ENCODE results near the gene EXOC1. TPM values are rescaled to one million over a fixed set of nuclear protein-coding genes. Genes with fewer than 3 reads are reported as not detected.

Gene EXOC1
- total RNA-seq (2011; cell fraction: chromatin; rRNA removed; ENCODE audit: low replicate concordance): 14.5 and 61.2 TPM in 2 replicates
- 5.3 and 9.7 TPM in 2 replicates for total RNA-seq (2011; cell fraction: nucleolus; rRNA removed)
- 15.5 and 17.3 TPM in 2 replicates for total RNA-seq (2011; cell fraction: nucleoplasm; rRNA removed)
- 20.8 and 24.3 TPM in 2 replicates for total RNA-seq (2014; rRNA removed)
- 35.9 and 39.9 TPM in 2 replicates for total RNA-seq (2014; rRNA removed; fragmentation: Illumina TruSeq; extraction: Trizol)
- total RNA-seq (2015; rRNA removed; fragmentation: Illumina TruSeq; extraction: Trizol): 38.6 and 40.1 TPM in 2 replicates
- 26.2 TPM in 2 replicates for total RNA-seq (2021)
- 24.1 and 34.4 TPM in 2 replicates for polyA plus RNA-seq (2011; rRNA removed)
- polyA plus RNA-seq (2011; cell fraction: cytosol; rRNA removed): 6.3 and 12.1 TPM in 2 replicates
- 41.1 and 53.7 TPM in 2 replicates for polyA plus RNA-seq (2011; cell fraction: nucleus; rRNA removed)
- 23.4 and 30.5 TPM in 2 replicates for polyA plus RNA-seq (2012)
- 42.8 and 45.5 TPM in 2 replicates for polyA plus RNA-seq (2014; fragmentation: Illumina TruSeq; extraction: Trizol)
- 10 to 100 TPM; 16.0 to 19.5 TPM for polyA plus RNA-seq (2014; fragmentation: Nextera tagmentation; extraction: Ambion mirVana)
- polyA plus RNA-seq (2014; rRNA removed): 25.7 and 34.2 TPM in 2 replicates
- polyA minus RNA-seq (2011; rRNA and poly(A)+ RNA removed): 44.5 and 53.7 TPM in 2 replicates
- 10.1 and 12.6 TPM in 2 replicates for polyA minus RNA-seq (2011; cell fraction: cytosol; rRNA and poly(A)+ RNA removed)
- polyA minus RNA-seq (2011; cell fraction: nucleus; rRNA and poly(A)+ RNA removed): 20.9 and 37.4 TPM in 2 replicates
- Bru-seq, nascent RNA: percentile 77 among the genes with signal in this experiment
- percentile 86 among the genes with signal in this experiment for BruChase-seq, experiment 1, labeled RNA remaining after a 2-hour chase
- percentile 88 among the genes with signal in this experiment for BruChase-seq, experiment 2, labeled RNA remaining after a 6-hour chase
- long read RNA-seq, experiment 1, transcript EXOC1-203 (19 exons, 3,551 nt): minor isoform, 8 of 88 reads
- long read RNA-seq, experiment 1, transcript EXOC1-202 (18 exons, 3,248 nt): major isoform, 25 of 88 reads
- long read RNA-seq, experiment 1, transcript EXOC1-201 (19 exons, 3,357 nt): minor isoform, 5 of 88 reads
- long read RNA-seq, experiment 1, partial matches to known transcripts: 10 of 88 reads
- long read RNA-seq, experiment 1, other reads (novel, unspliced or antisense): 40 of 88 reads
- long read RNA-seq, experiment 2, partial matches to known transcripts: 9 of 28 reads
- long read RNA-seq, experiment 2, other reads (novel, unspliced or antisense): 11 of 28 reads
- long read RNA-seq, experiment 3, partial matches to known transcripts: 14 of 21 reads
- long read RNA-seq, experiment 3, other reads (novel, unspliced or antisense): 5 of 21 reads

DNA sequence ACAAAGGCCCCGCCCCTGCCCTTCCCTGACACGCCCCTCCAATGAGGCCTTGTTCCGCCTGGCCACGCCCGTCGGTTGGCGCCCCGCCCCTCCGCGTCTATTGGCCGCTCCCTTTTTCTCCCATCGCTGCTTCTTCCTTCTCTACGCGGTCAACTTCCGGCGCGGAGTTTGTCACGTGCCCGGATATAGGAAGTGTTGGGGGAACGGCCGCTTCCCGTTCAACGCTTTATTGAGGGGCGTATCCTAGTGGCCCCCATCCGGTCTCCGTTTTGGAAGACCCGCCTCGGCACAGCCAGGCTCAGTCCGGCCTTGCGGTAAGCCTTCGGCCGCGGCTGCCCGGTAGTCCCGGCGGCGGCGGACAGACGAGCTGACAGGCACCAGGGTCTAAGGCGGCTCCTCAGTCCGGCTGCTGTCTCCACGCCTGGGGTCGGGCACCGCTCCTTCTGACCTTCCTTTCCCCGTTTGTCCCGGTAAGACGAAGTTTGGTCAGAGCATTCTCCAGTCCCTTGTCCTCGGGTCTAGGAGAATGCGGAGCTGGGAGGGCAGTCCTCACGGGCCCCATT lies at the start of gene EXOC1:
Gene EXOC1 (plus strand): TSS at position 165 of the 563 bp plus-strand sequence. CDS start 4,676 bp downstream, outside the sequence.
- in situ Hi-C loops (cut with MboI) (loop anchor here (10.0 kb wide), 1 partner anchor 499 kb away; no protein-coding TSS in a partner anchor), intact Hi-C loops (cut with micrococcal nuclease) (no loop called here)
- ChIA-PET CTCF (ENCODE audit: low intra/inter-chr PET ratio) (no interaction called here), POLR2A (interaction anchor here (0.5 to 0.8 kb wide), 3 partner anchors 13 to 909 kb away, joined by 3 read pairs; no protein-coding TSS in a partner anchor)
- Histone ChIP-seq H3K9me1 (ENCODE audit: control insufficient read depth, insufficient read depth, low read length) (no peaks in the 10 kb centered on the region), H3K27me3 (ENCODE audit: control insufficient read depth in 2 of 2, insufficient read depth in 2 of 2, low read length in 2 of 2) (no peaks in the 10 kb centered on the region), H3K79me2 (ENCODE audit: control insufficient read depth, insufficient read depth, low read length) (peaks cover 29% of the 10 kb centered on the region), H3K4me2 (ENCODE audit: insufficient read depth, low read length) (peak within 1 kb of the TSS; percentile 96), H4K20me1 (replicated peaks; ENCODE audit: control insufficient read depth, insufficient read depth, low read length) (no peaks in the 10 kb centered on the region), H3K9ac (ENCODE audit: insufficient read depth in 1 of 2, low read depth in 2 of 2, low read length in 2 of 2) (peak within 1 kb of the TSS; percentile 93 to 96), H3K4me3 (peak within 1 kb of the TSS; percentile 97), H3K4me1 (replicated peaks in 1 of 2; ENCODE audit: control insufficient read depth in 2 of 2, insufficient read depth in 2 of 2, low read length in 2 of 2) (peaks cover 3 to 7% of the 10 kb centered on the region in 2 experiments; a peak in 2 of 5 replicates), H2AFZ (ENCODE audit: low read depth, low read length) (peak within 1 kb of the TSS; percentile 93), H3K9me3 (replicated peaks; ENCODE audit: control insufficient read depth, insufficient read depth, low read depth, low read length) (no peaks in the 10 kb centered on the region), H3K27ac (ENCODE audit: extremely low read depth, low read depth, low read length) (peak within 1 kb of the TSS; percentile 87), H3K36me3 (ENCODE audit: control insufficient read depth, insufficient read depth, low read length) (peaks cover 6% of the 10 kb centered on the region; the same call in 2 of the 3 replicates)
- DNase-seq (ENCODE audit: extremely low read depth in 1 of 4, low spot score in 3 of 4): peak; percentile 93 to 98 (median 94)
- ATAC-seq: peak; percentile 99
- BruUV-seq (replicated peaks): no TSS peak
- FAIRE-seq: peak; percentile 98
- under 1% methylated on average over 41 of the region's 50 CpGs for WGBS (ENCODE audit: insufficient coverage, low coverage, missing lambda C conversion rate)
- TF ChIP-seq, protein P1, sequence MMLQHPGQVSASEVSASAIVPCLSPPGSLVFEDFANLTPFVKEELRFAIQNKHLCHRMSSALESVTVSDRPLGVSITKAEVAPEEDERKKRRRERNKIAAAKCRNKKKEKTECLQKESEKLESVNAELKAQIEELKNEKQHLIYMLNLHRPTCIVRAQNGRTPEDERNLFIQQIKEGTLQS (IDR thresholded peaks at IDR 0.05): no peak
- TF ChIP-seq, protein P1 (CRISPR knock-in tag; conservative IDR thresholded peaks at IDR 0.05): no peak
- TF ChIP-seq RNF2 (IDR thresholded peaks at IDR 0.05): no peak
- TF ChIP-seq TRIM24 (IDR thresholded peaks at IDR 0.05): no peak
- no peak for TF ChIP-seq ZNF174 (CRISPR knock-in tag; IDR thresholded peaks at IDR 0.05)
- no peak for TF ChIP-seq SMAD2 (IDR thresholded peaks at IDR 0.05; ENCODE audit: low read depth, low read length)
- no peak for TF ChIP-seq PTBP1 (IDR thresholded peaks at IDR 0.05; ENCODE audit: low read depth, low read length)
- no peak for TF ChIP-seq MED1 (CRISPR knock-in tag; IDR thresholded peaks at IDR 0.05; ENCODE audit: borderline replicate concordance)
- peak; percentile 84 for TF ChIP-seq C11orf30 (IDR thresholded peaks at IDR 0.05; ENCODE audit: low read depth)
- no peak for TF ChIP-seq CBX5 (IDR thresholded peaks at IDR 0.05; ENCODE audit: borderline replicate concordance, low read depth)
- TF ChIP-seq PHTF2 (CRISPR knock-in tag; IDR thresholded peaks at IDR 0.05): no peak
- peak; percentile 69 to 73; a peak in 2 of 4 replicates for TF ChIP-seq SIN3A (IDR thresholded peaks at IDR 0.05; ENCODE audit: borderline replicate concordance in 2 of 2, control insufficient read depth in 1 of 2, low read depth in 2 of 2, low read length in 2 of 2)
- TF ChIP-seq MAFK (IDR thresholded peaks at IDR 0.05; ENCODE audit: low read length): no peak
- TF ChIP-seq, protein P2, sequence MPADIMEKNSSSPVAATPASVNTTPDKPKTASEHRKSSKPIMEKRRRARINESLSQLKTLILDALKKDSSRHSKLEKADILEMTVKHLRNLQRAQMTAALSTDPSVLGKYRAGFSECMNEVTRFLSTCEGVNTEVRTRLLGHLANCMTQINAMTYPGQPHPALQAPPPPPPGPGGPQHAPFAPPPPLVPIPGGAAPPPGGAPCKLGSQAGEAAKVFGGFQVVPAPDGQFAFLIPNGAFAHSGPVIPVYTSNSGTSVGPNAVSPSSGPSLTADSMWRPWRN (IDR thresholded peaks at IDR 0.05; ENCODE audit: low read depth): no peak

All from K562 (cell line).